ENCODE results near the gene ACBD6.

The ACBD6 gene

GRCh38 chr1:180382326-180383115 lies 119.9 kb downstream of the ACBD6 start:
- in situ Hi-C loops (cut with MboI; ENCODE audit: low sequenced_read_pairs), result no loop called here

- in situ Hi-C loops (cut with MboI; ENCODE audit: low sequenced_read_pairs), result no loop called here
Measured at GRCh38 chr1:180381184-180381580, 121.2 kb downstream of the ACBD6 start.

GRCh38 chr1:180380259-180381183 lies 121.9 kb downstream of the ACBD6 start:
- in situ Hi-C loops (cut with MboI; ENCODE audit: low sequenced_read_pairs), result no loop called here

- in situ Hi-C loops (cut with MboI; ENCODE audit: low sequenced_read_pairs), result no loop called here
Measured at GRCh38 chr1:180376800-180377199, 125.6 kb downstream of the ACBD6 start.

- in situ Hi-C loops (cut with MboI; ENCODE audit: low sequenced_read_pairs), result no loop called here
Measured at GRCh38 chr1:180376253-180376652, 126.1 kb downstream of the ACBD6 start.

- in situ Hi-C loops (cut with MboI; ENCODE audit: low sequenced_read_pairs), result no loop called here
Measured at GRCh38 chr1:180372728-180373127, 129.6 kb downstream of the ACBD6 start.

GRCh38 chr1:180370597-180370996 lies 131.8 kb downstream of the ACBD6 start:
- in situ Hi-C loops (cut with MboI; ENCODE audit: low sequenced_read_pairs), result no loop called here

- in situ Hi-C loops (cut with MboI; ENCODE audit: low sequenced_read_pairs), result no loop called here
Measured at GRCh38 chr1:180370188-180370587, 132.2 kb downstream of the ACBD6 start.

- in situ Hi-C loops (cut with MboI; ENCODE audit: low sequenced_read_pairs), result no loop called here
Measured at GRCh38 chr1:180369061-180369460, 133.3 kb downstream of the ACBD6 start.

GRCh38 chr1:180366371-180367068 lies 135.9 kb downstream of the ACBD6 start:
- in situ Hi-C loops (cut with MboI; ENCODE audit: low sequenced_read_pairs), result no loop called here

GRCh38 chr1:180365039-180365438 lies 137.3 kb downstream of the ACBD6 start:
- in situ Hi-C loops (cut with MboI; ENCODE audit: low sequenced_read_pairs), result no loop called here

- in situ Hi-C loops (cut with MboI; ENCODE audit: low sequenced_read_pairs), result no loop called here
Measured at GRCh38 chr1:180363246-180363995, 139.0 kb downstream of the ACBD6 start.

- in situ Hi-C loops (cut with MboI; ENCODE audit: low sequenced_read_pairs), result no loop called here
Measured at GRCh38 chr1:180360333-180361075, 141.9 kb downstream of the ACBD6 start.

GRCh38 chr1:180358649-180359048 lies 143.7 kb downstream of the ACBD6 start:
- in situ Hi-C loops (cut with MboI; ENCODE audit: low sequenced_read_pairs), result no loop called here

- in situ Hi-C loops (cut with MboI; ENCODE audit: low sequenced_read_pairs), result no loop called here
Measured at GRCh38 chr1:180353945-180354344, 148.4 kb downstream of the ACBD6 start.

GRCh38 chr1:180352588-180352987 lies 149.8 kb downstream of the ACBD6 start:
- in situ Hi-C loops (cut with MboI; ENCODE audit: low sequenced_read_pairs), result no loop called here

- in situ Hi-C loops (cut with MboI; ENCODE audit: low sequenced_read_pairs), result no loop called here
Measured at GRCh38 chr1:180352021-180352420, 150.4 kb downstream of the ACBD6 start.

- in situ Hi-C loops (cut with MboI; ENCODE audit: low sequenced_read_pairs), result no loop called here
Measured at GRCh38 chr1:180345148-180345547, 157.2 kb downstream of the ACBD6 start.

- in situ Hi-C loops (cut with MboI; ENCODE audit: low sequenced_read_pairs), result no loop called here
Measured at GRCh38 chr1:180343921-180344769, 158.2 kb downstream of the ACBD6 start.

All from HL-60/S4 (cell line).